GM12878 (cell line): Measurements from ENCODE around the gene PSME3IP1. TPM values are rescaled to one million over a fixed set of nuclear protein-coding genes. Genes with fewer than 3 reads are reported as not detected.

ENCODE experiments used
- ATAC-seq: fragments of 200-7000 bp; cut with Tn5 transposase; 3 replicates; pipeline ENCODE4 v1.9.1; 2020; ENCODE audit warnings: mild to moderate bottlenecking, moderate library complexity
- BruUV-seq: library from RNA; stranded (reverse); fragments of 400-500 nt; replicated peaks from 2 replicates; lab custom pipeline; 2021; lab: Mats Ljungman, UMichigan
- CTCF ChIA-PET: fragments of 300-600 bp; sonication (Branson Sonifier 250); formaldehyde crosslinking; extraction: SDS; loops from one replicate; lab custom pipeline; 2021; ENCODE audit warnings: inconsistent platforms; lab: Yijun Ruan, JAX
- POLR2A ChIA-PET: fragments of 350-600 bp; formaldehyde crosslinking; extraction: SDS; loops from one replicate; lab custom pipeline; 2021; ENCODE audit warnings: inconsistent platforms; lab: Charles Lee
- RAD21 ChIA-PET: fragments of 300-600 bp; sonication (Branson Sonifier 250); formaldehyde crosslinking; loops from one replicate; lab custom pipeline; 2023; ENCODE audit warnings: antibody characterized with exemption; ENCODE audit not compliant: unreplicated experiment; lab: Charles Lee
- SMC1A ChIA-PET: fragments of 300-600 bp; sonication (Branson Sonifier 250); formaldehyde crosslinking; loops from one replicate; lab custom pipeline; 2023; ENCODE audit not compliant: unreplicated experiment, uncharacterized antibody; lab: Charles Lee
- DNase-seq: peaks from one replicate; pipeline ENCODE4 v3.0.0-alpha.2; 2011; ENCODE audit warnings: low read depth, low spot score
- FAIRE-seq: peaks from 3 replicates; lab custom pipeline; 2011; peaks lifted over from hg19 to GRCh38; lab: Jason Lieb, UNC
- H2AFZ ChIP-seq: 2 replicates; pipeline ENCODE4 v1.6.0; 2011; ENCODE audit warnings: low read depth, low read length, control low read depth; ENCODE audit not compliant: control insufficient read depth
- H3K27ac ChIP-seq: 2 replicates; pipeline ENCODE4 v1.5.1; 2011; ENCODE audit warnings: control low read depth; ENCODE audit not compliant: control insufficient read depth, insufficient read depth
- H3K27me3 ChIP-seq, 2 experiments: replicated peaks in 1 of 2; 2 replicates each; pipeline versions ENCODE4 v1.6.0 to v1.6.1; 2011; ENCODE audit warnings: low read length in 1 of 2; ENCODE audit not compliant: control insufficient read depth in 2 of 2, insufficient read depth in 2 of 2
- H3K36me3 ChIP-seq, 2 experiments: 2 replicates each; pipeline ENCODE4 v1.5.1; 2011; ENCODE audit warnings: low read length in 1 of 2; ENCODE audit not compliant: control insufficient read depth in 2 of 2, insufficient read depth in 2 of 2
- H3K4me1 ChIP-seq: 2 replicates; pipeline ENCODE4 v1.6.1; 2011; ENCODE audit warnings: mild to moderate bottlenecking, low read length, moderate library complexity, mixed read lengths; ENCODE audit not compliant: control insufficient read depth, insufficient read depth
- H3K4me2 ChIP-seq: 2 replicates; pipeline ENCODE4 v1.6.0; 2011; ENCODE audit warnings: control low read depth; ENCODE audit not compliant: control insufficient read depth, insufficient read depth
- H3K4me3 ChIP-seq: fragments of 200-600 bp; sonication (generic); 2 replicates; pipeline ENCODE4 v1.5.1; 2016
- H3K79me2 ChIP-seq: 2 replicates; pipeline ENCODE4 v1.6.0; 2011; ENCODE audit warnings: low read length; ENCODE audit not compliant: control insufficient read depth, insufficient read depth
- H3K9ac ChIP-seq: 2 replicates; pipeline ENCODE4 v1.8.0; 2011; ENCODE audit warnings: low read length, control low read depth, mixed read lengths; ENCODE audit not compliant: control insufficient read depth, insufficient read depth
- H3K9me3 ChIP-seq: replicated peaks from 3 replicates; pipeline ENCODE4 v1.5.1; 2011; ENCODE audit warnings: mild to moderate bottlenecking, low read length; ENCODE audit not compliant: control insufficient read depth, insufficient read depth
- H4K20me1 ChIP-seq: 2 replicates; pipeline ENCODE4 v1.6.0; 2011; ENCODE audit not compliant: control insufficient read depth, insufficient read depth
- BHLHE40 ChIP-seq, 2 experiments: fragments of 450-650 bp in 1 of 2; IDR thresholded peaks; 2 replicates each; pipeline ENCODE4 v1.6.1; 2011 to 2017; ENCODE audit warnings: low read depth in 2 of 2, borderline replicate concordance in 1 of 2, improper control_type of control experiment in 1 of 2, low read length in 1 of 2, mild to moderate bottlenecking in 1 of 2
- HDAC6 ChIP-seq: fragments of 200-600 bp; sonication (generic); IDR thresholded peaks from one replicate; pipeline ENCODE4 v1.8.0; 2017; ENCODE audit warnings: antibody characterized with exemption; ENCODE audit not compliant: unreplicated experiment
- IKZF2 ChIP-seq, 2 experiments: fragments of 450-650 bp; IDR thresholded peaks; 2 replicates each; pipeline ENCODE4 v1.6.1; 2017; ENCODE audit warnings: mild to moderate bottlenecking in 2 of 2, moderate library complexity in 2 of 2
- KDM1A ChIP-seq: fragments of 200-600 bp; sonication (generic); IDR thresholded peaks from 2 replicates; pipeline ENCODE4 v1.6.1; 2016; ENCODE audit warnings: borderline replicate concordance
- MEF2B ChIP-seq: fragments of 450-650 bp; IDR thresholded peaks from 2 replicates; pipeline ENCODE4 v1.6.1; 2018; ENCODE audit warnings: mild to moderate bottlenecking, moderate library complexity; ENCODE audit not compliant: partially characterized antibody, poor library complexity, severe bottlenecking
- MTA2 ChIP-seq: fragments of 450-650 bp; IDR thresholded peaks from 2 replicates; pipeline ENCODE4 v1.6.1; 2016; ENCODE audit warnings: low read depth, mild to moderate bottlenecking, moderate library complexity
- MYB ChIP-seq: fragments of 150-350 bp; IDR thresholded peaks from 2 replicates; pipeline ENCODE4 v1.6.1; 2014; ENCODE audit warnings: mild to moderate bottlenecking, low read depth, low read length, borderline replicate concordance
- POU2F2 ChIP-seq: IDR thresholded peaks from 3 replicates; pipeline ENCODE4 v1.6.1; 2011; ENCODE audit warnings: low read depth, mild to moderate bottlenecking, low read length, borderline replicate concordance
- RB1 ChIP-seq: fragments of 450-650 bp; formaldehyde crosslinking; IDR thresholded peaks from 2 replicates; pipeline ENCODE4 v1.6.1; 2017; ENCODE audit warnings: mild to moderate bottlenecking, borderline replicate concordance
- RBBP5 ChIP-seq: fragments of 200-600 bp; sonication (generic); conservative IDR thresholded peaks from 2 replicates; pipeline ENCODE4 v1.6.1; 2016
- SMAD5 ChIP-seq: IDR thresholded peaks from 2 replicates; pipeline ENCODE4 v1.6.1; 2016; ENCODE audit warnings: antibody characterized with exemption, low read depth
- SPI1 ChIP-seq: IDR thresholded peaks from 2 replicates; pipeline ENCODE4 v1.6.1; 2011; ENCODE audit warnings: low read depth, mild to moderate bottlenecking, low read length, moderate library complexity, borderline replicate concordance; ENCODE audit not compliant: insufficient read depth
- SUZ12 ChIP-seq: fragments of 200-600 bp; sonication (generic); IDR thresholded peaks from one replicate; pipeline ENCODE4 v1.6.1; 2018; ENCODE audit warnings: antibody characterized with exemption, mild to moderate bottlenecking; ENCODE audit not compliant: unreplicated experiment
- WRNIP1 ChIP-seq: IDR thresholded peaks from 2 replicates; pipeline ENCODE4 v1.6.1; 2011; ENCODE audit warnings: low read depth, low read length, improper control_type of control experiment, borderline replicate concordance
- ZNF384 ChIP-seq: IDR thresholded peaks from 2 replicates; pipeline ENCODE4 v1.6.1; 2012; ENCODE audit warnings: low read depth, mild to moderate bottlenecking, low read length, improper control_type of control experiment, borderline replicate concordance
- WGBS: methylation state at CpG from one replicate; pipeline ENCODE4 v1.1.6; 2016; ENCODE audit warnings: low lambda C conversion rate; ENCODE audit not compliant: insufficient replicate concordance, insufficient coverage; ENCODE audit errors: missing lambda C conversion rate; 5-methylcytosine and 5-hydroxymethylcytosine counted together
- in situ Hi-C: fragments of 300-500 bp; cut with MboI; formaldehyde crosslinking; loops from 9 replicates; pipeline ENCODE4 v1.14.3; 2018; ENCODE audit warnings: mixed read lengths
- intact Hi-C: fragments of 100-400 bp; cut with micrococcal nuclease; formaldehyde crosslinking; loops from one replicate; pipeline ENCODE4 v1.14.2; 2022; ENCODE audit not compliant: unreplicated experiment
- polyA plus RNA-seq, 11 experiments: library from polyadenylated mRNA; depleted of rRNA in 4 of 11; unstranded in 6 of 11; stranded (reverse) in 5 of 11; fragments of >200 nt; fragmentation: Nextera tagmentation in 4 of 11; fragmentation: Illumina TruSeq in 1 of 11; extraction: Ambion mirVana in 4 of 11; extraction: Trizol in 1 of 11; gene quantifications; 1 replicate in 1 of 11; 2 replicates in 10 of 11; pipeline versions ENCODE4 v1.2.1 to v1.2.3, GENCODE V29; 2011 to 2016; ENCODE audit warnings: inconsistent platforms in 2 of 11, missing spikeins in 2 of 11, low read depth in 1 of 11
- total RNA-seq, 4 experiments: library from RNA; depleted of rRNA in 3 of 4; stranded (reverse); fragments of >200 nt in 3 of 4; fragmentation: Illumina TruSeq in 1 of 4; extraction: Trizol in 1 of 4; gene quantifications; 2 replicates each; pipeline versions ENCODE4 v1.2.1 to v1.2.3, GENCODE V29; 2013 to 2021
- TF ChIP-seq, protein P1 (sequence below): IDR thresholded peaks from 2 replicates; pipeline ENCODE4 v1.6.1; 2012; ENCODE audit warnings: low read depth, low read length, improper control_type of control experiment
- TF ChIP-seq, protein P2 (sequence below): IDR thresholded peaks from 2 replicates; pipeline ENCODE4 v1.6.1; 2012; ENCODE audit warnings: low read length, inconsistent platforms
- TF ChIP-seq, protein P3 (sequence below): fragments of 450-650 bp; formaldehyde crosslinking; IDR thresholded peaks from 2 replicates; pipeline ENCODE4 v1.5.0; 2022; ENCODE audit warnings: mild to moderate bottlenecking, missing genetic modification characterization

Gene PSME3IP1
- total and polyA plus RNA-seq, 10 of the 15 experiments (the other 5 are each of a cell fraction or from before 2014, with no cell fraction given), result 67.9 to 174 (median 111) TPM

GRCh38 chr16:57166951-57167350, 18.9 kb downstream of the PSME3IP1 start:
- peaks cover 1 to 47% of the 10 kb centered on the region in 2 experiments for H3K36me3 ChIP-seq
- H3K9me3 ChIP-seq, result no peaks in the 10 kb centered on the region
- intact Hi-C loops, result loop anchor here (5.0 kb wide), 1 partner anchor 40 kb away; no protein-coding TSS in a partner anchor
- peaks cover 19% of the 10 kb centered on the region for H3K4me1 ChIP-seq
- DNase-seq, result no peak
- ChIA-PET CTCF (interaction anchor here (0.5 to 1.8 kb wide), 12 partner anchors 15 to 374 kb away, joined by 3 to 17 read pairs (median 3); partner anchors contain the start of gene CPNE2), POLR2A (interaction anchor here (0.7 to 1.2 kb wide), 5 partner anchors 9 to 220 kb away, joined by 3 read pairs; partner anchors contain the start of gene CPNE2), SMC1A (interaction anchor here (0.8 to 2.5 kb wide), 12 partner anchors 12 to 201 kb away, joined by 3 to 7 read pairs (median 4); partner anchors contain the start of gene CPNE2), RAD21 (interaction anchor here (0.6 to 2.0 kb wide), 8 partner anchors 19 to 216 kb away, joined by 3 to 15 read pairs (median 4); partner anchors contain the start of genes CPNE2, PSME3IP1 and RSPRY1)
- no peak overlapping the region; the same call in 1 of the 2 replicates for H3K9ac ChIP-seq
- ATAC-seq, result peak; percentile 83
- H2AFZ ChIP-seq, result no peak overlapping the region
- H3K79me2 ChIP-seq, result no peaks in the 10 kb centered on the region
- H3K27ac ChIP-seq, result peak overlapping the region; percentile 50; the same call in 1 of the 2 replicates
- H3K4me2 ChIP-seq, result 0 out of 2 replicates have a peak overlapping the region, but pooled peaks have one; percentile 2
- 32% methylated on average over 7 of the region's 7 CpGs for WGBS
- no peaks in the 10 kb centered on the region for H4K20me1 ChIP-seq
- FAIRE-seq, result peak; percentile 77
- H3K27me3 ChIP-seq, result no peaks in the 10 kb centered on the region
- no TSS peak for BruUV-seq
- H3K4me3 ChIP-seq, result no peak overlapping the region
- in situ Hi-C loops, result loop anchor here (5.0 kb wide), 1 partner anchor 80 kb away; no protein-coding TSS in a partner anchor
- TF ChIP-seq MTA2 (no peak), HDAC6 (no peak), SMAD5 (no peak), MEF2B (no peak), SPI1 (peak; percentile 39; the same call in 1 of the 2 replicates), MYB (no peak), WRNIP1 (no peak), BHLHE40 (IDR thresholded peaks at IDR 0.05; ENCODE audit: borderline replicate concordance in 1 of 2, low read depth in 2 of 2, low read length in 1 of 2) (no peak), IKZF2 (IDR thresholded peaks at IDR 0.05) (peak; percentile 22 to 36; a peak in 2 of 4 replicates), ZNF384 (no peak), RB1 (no peak), SUZ12 (no peak), RBBP5 (no peak), POU2F2 (no peak), KDM1A (no peak)
- TF ChIP-seq, protein P1, sequence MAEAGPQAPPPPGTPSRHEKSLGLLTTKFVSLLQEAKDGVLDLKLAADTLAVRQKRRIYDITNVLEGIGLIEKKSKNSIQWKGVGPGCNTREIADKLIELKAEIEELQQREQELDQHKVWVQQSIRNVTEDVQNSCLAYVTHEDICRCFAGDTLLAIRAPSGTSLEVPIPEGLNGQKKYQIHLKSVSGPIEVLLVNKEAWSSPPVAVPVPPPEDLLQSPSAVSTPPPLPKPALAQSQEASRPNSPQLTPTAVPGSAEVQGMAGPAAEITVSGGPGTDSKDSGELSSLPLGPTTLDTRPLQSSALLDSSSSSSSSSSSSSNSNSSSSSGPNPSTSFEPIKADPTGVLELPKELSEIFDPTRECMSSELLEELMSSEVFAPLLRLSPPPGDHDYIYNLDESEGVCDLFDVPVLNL, result no peak
- TF ChIP-seq, protein P2, sequence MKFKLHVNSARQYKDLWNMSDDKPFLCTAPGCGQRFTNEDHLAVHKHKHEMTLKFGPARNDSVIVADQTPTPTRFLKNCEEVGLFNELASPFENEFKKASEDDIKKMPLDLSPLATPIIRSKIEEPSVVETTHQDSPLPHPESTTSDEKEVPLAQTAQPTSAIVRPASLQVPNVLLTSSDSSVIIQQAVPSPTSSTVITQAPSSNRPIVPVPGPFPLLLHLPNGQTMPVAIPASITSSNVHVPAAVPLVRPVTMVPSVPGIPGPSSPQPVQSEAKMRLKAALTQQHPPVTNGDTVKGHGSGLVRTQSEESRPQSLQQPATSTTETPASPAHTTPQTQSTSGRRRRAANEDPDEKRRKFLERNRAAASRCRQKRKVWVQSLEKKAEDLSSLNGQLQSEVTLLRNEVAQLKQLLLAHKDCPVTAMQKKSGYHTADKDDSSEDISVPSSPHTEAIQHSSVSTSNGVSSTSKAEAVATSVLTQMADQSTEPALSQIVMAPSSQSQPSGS, result peak; percentile 19; the same call in 1 of the 2 replicates
- TF ChIP-seq, protein P3, sequence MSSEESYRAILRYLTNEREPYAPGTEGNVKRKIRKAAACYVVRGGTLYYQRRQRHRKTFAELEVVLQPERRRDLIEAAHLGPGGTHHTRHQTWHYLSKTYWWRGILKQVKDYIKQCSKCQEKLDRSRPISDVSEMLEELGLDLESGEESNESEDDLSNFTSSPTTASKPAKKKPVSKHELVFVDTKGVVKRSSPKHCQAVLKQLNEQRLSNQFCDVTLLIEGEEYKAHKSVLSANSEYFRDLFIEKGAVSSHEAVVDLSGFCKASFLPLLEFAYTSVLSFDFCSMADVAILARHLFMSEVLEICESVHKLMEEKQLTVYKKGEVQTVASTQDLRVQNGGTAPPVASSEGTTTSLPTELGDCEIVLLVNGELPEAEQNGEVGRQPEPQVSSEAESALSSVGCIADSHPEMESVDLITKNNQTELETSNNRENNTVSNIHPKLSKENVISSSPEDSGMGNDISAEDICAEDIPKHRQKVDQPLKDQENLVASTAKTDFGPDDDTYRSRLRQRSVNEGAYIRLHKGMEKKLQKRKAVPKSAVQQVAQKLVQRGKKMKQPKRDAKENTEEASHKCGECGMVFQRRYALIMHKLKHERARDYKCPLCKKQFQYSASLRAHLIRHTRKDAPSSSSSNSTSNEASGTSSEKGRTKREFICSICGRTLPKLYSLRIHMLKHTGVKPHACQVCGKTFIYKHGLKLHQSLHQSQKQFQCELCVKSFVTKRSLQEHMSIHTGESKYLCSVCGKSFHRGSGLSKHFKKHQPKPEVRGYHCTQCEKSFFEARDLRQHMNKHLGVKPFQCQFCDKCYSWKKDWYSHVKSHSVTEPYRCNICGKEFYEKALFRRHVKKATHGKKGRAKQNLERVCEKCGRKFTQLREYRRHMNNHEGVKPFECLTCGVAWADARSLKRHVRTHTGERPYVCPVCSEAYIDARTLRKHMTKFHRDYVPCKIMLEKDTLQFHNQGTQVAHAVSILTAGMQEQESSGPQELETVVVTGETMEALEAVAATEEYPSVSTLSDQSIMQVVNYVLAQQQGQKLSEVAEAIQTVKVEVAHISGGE (CRISPR knock-in tag), result no peak
